Stimulated activated naive CD8-positive, alpha-beta T cell treated with anti-CD3 and anti-CD28 coated beads, Interleukin-15, Interleukin-2, amounts not matched to agents 100 ng/mL and 50 ng/mL, for 24 hours (primary cell): ENCODE measurements around the gene RXRB.

Source experiments
- H3K27ac Mint-ChIP-seq: one replicate; pipeline ENCODE4 v1.8.0; 2021; ENCODE audit warnings: mild to moderate bottlenecking, mixed read lengths
- H3K27me3 Mint-ChIP-seq: one replicate; pipeline ENCODE4 v1.8.0; 2021; ENCODE audit warnings: mixed read lengths
- H3K36me3 Mint-ChIP-seq: one replicate; pipeline ENCODE4 v1.8.0; 2021; ENCODE audit warnings: low read depth, mixed read lengths
- H3K4me1 Mint-ChIP-seq: one replicate; pipeline ENCODE4 v1.8.0; 2021; ENCODE audit warnings: low read depth, mixed read lengths
- H3K4me3 Mint-ChIP-seq: one replicate; pipeline ENCODE4 v1.8.0; 2021; ENCODE audit warnings: mild to moderate bottlenecking, mixed read lengths
- H3K9me3 Mint-ChIP-seq: one replicate; pipeline ENCODE4 v1.8.0; 2021; ENCODE audit warnings: mixed read lengths

RXRB gene

DNA sequence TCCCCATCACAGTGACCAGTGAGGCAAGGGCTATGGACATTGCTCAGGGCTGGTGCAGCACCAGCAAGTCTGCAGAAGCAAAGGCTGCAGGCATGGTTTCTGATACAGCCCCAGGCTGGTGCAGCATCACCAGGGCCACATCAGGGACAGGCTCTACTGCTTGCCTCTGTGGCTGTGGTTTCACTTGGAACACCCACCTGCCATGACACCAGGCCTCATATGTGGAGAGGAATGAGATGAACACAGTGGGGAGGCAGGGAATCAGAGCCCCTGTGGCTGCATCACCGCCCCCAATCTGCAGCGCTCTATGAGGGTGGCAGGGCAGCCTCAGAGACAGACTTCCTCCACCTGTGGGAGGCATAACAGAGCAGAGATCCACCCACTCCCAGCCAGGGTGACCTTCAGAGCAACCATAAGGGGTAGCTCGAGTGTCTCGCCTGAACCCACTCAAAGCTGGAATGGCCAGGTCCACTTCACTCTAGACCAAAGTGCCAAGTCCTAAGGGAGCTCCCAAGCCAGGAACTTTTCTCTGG, 15.7 kb upstream of the RXRB start:
- peaks cover 4% of the 10 kb centered on the region for H3K36me3 Mint-ChIP-seq
- no peak overlapping the region for H3K4me3 Mint-ChIP-seq
- no peaks in the 10 kb centered on the region for H3K9me3 Mint-ChIP-seq
- H3K4me1 Mint-ChIP-seq = peaks cover 32% of the 10 kb centered on the region
- H3K27me3 Mint-ChIP-seq = peaks cover 21% of the 10 kb centered on the region
- H3K27ac Mint-ChIP-seq = no peak overlapping the region

DNA sequence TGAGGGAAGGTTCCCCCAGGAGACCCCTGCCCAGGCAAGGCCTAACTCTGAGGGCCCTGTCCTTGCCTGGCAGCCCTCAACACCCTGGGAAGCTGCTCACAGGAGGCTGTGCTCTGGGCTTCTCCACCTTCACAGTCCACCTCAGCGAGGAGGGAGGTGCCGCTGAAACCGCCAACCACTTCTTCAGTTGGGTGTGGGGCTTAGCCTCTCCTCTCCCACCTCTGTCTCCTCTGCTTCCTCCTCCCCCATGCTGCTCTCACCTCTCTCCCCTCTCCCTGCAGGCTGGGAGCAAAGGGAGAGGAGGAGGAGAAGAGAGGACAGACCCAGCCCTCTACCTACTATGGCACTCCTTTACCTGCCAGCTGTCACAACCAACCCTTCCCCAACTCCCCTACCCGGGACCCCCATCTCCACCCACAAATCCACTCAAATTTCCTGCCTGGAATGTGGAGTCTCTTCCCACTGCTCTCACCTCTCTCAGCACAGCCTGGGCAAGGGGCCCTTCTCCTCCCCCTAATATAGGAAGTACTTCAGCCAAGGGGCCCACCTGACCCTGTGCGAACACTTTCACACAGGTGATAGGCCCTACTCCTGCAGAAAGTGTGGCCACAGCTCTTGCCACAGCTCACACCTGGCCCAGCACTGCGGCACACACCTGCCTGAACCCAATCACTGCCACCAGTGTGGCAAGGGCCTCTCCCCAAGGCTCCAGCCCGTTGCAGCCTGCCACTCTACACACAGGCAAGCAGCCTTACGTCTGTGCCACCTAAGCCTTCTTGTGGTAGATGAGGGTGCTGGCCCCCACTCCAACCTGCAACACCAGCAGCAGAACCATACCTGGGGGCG, 15.0 kb upstream of the RXRB start:
- peaks cover 19% of the 10 kb centered on the region for H3K27me3 Mint-ChIP-seq
- H3K27ac Mint-ChIP-seq = no peak overlapping the region
- H3K4me3 Mint-ChIP-seq = no peak overlapping the region

DNA sequence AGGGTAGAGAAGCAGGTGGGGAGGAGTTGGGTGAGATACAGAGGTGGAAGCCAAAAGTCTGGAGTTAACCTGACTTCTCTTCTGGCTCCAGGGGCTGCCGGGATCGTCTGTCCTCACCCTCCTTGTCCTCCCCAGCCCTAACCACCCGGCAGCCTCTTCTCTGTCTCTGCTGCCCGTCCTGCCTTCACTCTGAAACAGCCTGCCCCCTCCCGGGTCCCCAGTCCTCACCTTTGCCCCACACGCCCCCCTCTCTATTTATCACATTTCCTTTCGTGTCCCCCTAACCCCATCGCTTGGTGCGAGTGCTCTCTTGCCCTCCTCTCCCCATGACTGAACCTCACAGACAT, 13.5 kb upstream of the RXRB start:
- H3K27ac Mint-ChIP-seq = peak overlapping the region; percentile 21
- no peaks in the 10 kb centered on the region for H3K9me3 Mint-ChIP-seq
- peaks cover 21% of the 10 kb centered on the region for H3K36me3 Mint-ChIP-seq
- peak overlapping the region; percentile 73 for H3K4me3 Mint-ChIP-seq
- H3K4me1 Mint-ChIP-seq = peaks cover 43% of the 10 kb centered on the region
- H3K27me3 Mint-ChIP-seq = peaks cover 17% of the 10 kb centered on the region

More for the DNA sequence above, 15.0 kb upstream of the RXRB start:
- H3K4me1 Mint-ChIP-seq = peaks cover 32% of the 10 kb centered on the region
- H3K9me3 Mint-ChIP-seq = no peaks in the 10 kb centered on the region
- peaks cover 8% of the 10 kb centered on the region for H3K36me3 Mint-ChIP-seq

DNA sequence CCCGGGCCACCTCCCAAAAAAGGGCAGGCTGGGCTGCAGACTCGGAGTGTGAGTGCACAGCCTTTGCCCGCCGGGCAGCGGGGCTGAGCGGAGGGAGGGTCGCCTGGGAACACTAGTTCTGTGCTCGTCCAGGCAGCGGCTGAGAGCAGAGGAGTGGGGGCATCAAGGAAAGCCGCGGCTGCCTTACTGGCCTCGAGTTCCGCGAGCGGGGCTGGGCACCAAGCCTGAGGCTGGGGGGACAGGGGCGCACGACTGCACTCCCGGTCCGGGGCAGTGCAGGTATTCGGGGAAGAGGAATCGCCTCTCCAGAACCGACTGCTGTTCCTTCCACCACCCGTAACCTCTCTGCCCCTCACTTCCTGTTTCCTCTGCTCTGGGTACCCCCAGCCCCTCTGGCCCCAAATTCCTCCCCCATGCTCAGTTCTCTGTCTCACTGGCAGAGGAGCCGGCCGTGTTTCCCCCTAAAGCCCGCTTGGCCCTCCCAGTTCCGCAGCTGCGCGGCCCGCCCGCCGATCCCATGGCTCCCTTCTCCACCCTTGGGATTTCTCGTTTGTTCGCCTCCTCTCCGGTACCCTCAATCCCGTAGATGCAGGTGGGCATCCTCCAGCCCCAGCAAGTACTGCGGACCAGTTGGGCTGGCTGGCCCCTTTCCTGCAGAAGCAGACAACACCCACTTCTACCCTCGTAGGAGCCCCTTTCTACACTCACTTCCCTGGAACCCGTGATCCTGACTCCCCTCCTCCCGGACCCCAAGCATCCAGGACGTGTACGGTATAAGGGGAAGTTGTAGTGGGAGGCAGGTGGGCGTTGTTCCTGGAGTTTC, 12.9 kb upstream of the RXRB start:
- peaks cover 12% of the 10 kb centered on the region for H3K27me3 Mint-ChIP-seq
- peak overlapping the region; percentile 21 for H3K27ac Mint-ChIP-seq
- peaks cover 21% of the 10 kb centered on the region for H3K36me3 Mint-ChIP-seq
- H3K9me3 Mint-ChIP-seq = no peaks in the 10 kb centered on the region
- peaks cover 46% of the 10 kb centered on the region for H3K4me1 Mint-ChIP-seq
- H3K4me3 Mint-ChIP-seq = peak overlapping the region; percentile 73

DNA sequence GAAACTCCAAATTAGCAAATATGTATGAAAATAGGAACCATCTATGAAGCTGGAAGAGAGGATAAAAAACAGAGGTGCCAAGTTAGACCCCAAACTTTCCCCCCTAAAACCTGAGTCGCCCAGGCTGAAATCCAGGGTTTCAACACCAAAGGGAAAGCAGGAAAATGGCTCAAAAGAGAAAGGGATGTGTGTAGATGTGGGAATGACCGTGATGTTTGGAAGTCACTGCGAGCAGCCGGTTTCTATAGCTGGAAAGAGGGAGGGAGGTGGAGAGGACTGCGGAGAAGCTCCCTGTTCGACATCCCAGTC, 12.3 kb upstream of the RXRB start:
- Mint-ChIP-seq H3K27me3 (peaks cover 7% of the 10 kb centered on the region), H3K36me3 (peaks cover 21% of the 10 kb centered on the region), H3K4me3 (peak overlapping the region; percentile 73), H3K9me3 (no peaks in the 10 kb centered on the region), H3K4me1 (peaks cover 46% of the 10 kb centered on the region), H3K27ac (peak overlapping the region; percentile 34)

DNA sequence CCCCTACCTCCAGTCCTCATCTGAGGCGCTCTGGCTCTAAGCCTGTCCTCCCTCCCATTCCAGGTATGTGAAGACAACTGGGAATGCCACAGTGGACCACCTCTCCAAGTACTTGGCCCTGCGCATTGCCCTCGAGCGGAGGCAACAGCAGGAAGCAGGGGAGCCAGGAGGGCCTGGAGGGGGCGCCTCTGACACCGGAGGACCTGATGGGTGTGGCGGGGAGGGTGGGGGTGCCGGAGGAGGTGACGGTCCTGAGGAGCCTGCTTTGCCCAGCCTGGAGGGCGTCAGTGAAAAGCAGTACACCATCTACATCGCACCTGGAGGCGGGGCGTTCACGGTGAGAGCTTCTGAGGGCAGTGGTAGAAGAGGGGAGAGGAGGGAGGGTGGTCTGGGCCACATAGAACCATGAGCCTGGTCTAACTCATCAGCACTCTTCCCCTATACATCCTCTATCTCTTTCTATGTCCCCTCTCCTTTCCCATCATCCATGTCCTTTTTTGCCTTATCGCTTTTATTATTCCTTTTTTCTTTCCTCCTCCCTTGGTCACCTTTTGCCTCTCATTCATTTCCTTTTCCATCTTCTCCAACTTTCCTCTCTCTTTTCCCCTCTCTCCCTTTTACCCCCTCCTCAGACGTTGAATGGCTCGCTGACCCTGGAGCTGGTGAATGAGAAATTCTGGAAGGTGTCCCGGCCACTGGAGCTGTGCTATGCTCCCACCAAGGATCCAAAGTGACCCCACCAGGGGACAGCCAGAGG, 11.4 kb upstream of the RXRB start:
- Mint-ChIP-seq H3K4me3 (no peak overlapping the region), H3K27ac (no peak overlapping the region)

DNA sequence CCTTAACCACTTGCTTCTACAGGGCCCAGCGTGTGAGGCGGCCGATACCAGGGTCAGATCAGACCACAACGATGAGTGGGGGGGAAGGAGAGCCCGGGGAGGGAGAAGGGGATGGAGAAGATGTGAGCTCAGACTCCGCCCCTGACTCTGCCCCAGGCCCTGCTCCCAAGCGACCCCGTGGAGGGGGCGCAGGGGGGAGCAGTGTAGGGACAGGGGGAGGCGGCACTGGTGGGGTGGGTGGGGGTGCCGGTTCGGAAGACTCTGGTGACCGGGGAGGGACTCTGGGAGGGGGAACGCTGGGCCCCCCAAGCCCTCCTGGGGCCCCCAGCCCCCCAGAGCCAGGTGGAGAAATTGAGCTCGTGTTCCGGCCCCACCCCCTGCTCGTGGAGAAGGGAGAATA, 10.7 kb upstream of the RXRB start:
- no peaks in the 10 kb centered on the region for H3K9me3 Mint-ChIP-seq
- H3K27ac Mint-ChIP-seq = no peak overlapping the region
- peaks cover 21% of the 10 kb centered on the region for H3K36me3 Mint-ChIP-seq
- H3K4me3 Mint-ChIP-seq = no peak overlapping the region
- H3K4me1 Mint-ChIP-seq = peaks cover 52% of the 10 kb centered on the region
- H3K27me3 Mint-ChIP-seq = peaks cover 7% of the 10 kb centered on the region

More for the DNA sequence above, 11.4 kb upstream of the RXRB start:
- Mint-ChIP-seq H3K9me3 (no peaks in the 10 kb centered on the region), H3K27me3 (peaks cover 7% of the 10 kb centered on the region), H3K36me3 (peaks cover 21% of the 10 kb centered on the region), H3K4me1 (peaks cover 47% of the 10 kb centered on the region)

DNA sequence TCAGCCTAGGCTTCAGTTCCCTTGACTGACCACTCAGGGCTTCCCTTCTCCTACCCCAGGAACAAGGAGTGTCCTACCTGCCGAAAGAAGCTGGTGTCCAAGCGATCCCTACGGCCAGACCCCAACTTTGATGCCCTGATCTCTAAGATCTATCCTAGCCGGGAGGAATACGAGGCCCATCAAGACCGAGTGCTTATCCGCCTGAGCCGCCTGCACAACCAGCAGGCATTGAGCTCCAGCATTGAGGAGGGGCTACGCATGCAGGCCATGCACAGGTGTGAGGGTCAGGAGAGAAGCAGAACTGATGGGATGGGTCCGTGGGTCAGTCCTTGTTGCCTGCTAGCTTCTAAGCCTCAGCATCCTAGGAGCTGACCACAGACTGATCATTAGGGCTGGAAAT, 9.4 kb upstream of the RXRB start:
- H3K36me3 Mint-ChIP-seq = peaks cover 25% of the 10 kb centered on the region
- peaks cover 7% of the 10 kb centered on the region for H3K27me3 Mint-ChIP-seq
- peak overlapping the region; percentile 87 for H3K4me3 Mint-ChIP-seq
- no peaks in the 10 kb centered on the region for H3K9me3 Mint-ChIP-seq
- H3K4me1 Mint-ChIP-seq = peaks cover 60% of the 10 kb centered on the region
- no peak overlapping the region for H3K27ac Mint-ChIP-seq

DNA sequence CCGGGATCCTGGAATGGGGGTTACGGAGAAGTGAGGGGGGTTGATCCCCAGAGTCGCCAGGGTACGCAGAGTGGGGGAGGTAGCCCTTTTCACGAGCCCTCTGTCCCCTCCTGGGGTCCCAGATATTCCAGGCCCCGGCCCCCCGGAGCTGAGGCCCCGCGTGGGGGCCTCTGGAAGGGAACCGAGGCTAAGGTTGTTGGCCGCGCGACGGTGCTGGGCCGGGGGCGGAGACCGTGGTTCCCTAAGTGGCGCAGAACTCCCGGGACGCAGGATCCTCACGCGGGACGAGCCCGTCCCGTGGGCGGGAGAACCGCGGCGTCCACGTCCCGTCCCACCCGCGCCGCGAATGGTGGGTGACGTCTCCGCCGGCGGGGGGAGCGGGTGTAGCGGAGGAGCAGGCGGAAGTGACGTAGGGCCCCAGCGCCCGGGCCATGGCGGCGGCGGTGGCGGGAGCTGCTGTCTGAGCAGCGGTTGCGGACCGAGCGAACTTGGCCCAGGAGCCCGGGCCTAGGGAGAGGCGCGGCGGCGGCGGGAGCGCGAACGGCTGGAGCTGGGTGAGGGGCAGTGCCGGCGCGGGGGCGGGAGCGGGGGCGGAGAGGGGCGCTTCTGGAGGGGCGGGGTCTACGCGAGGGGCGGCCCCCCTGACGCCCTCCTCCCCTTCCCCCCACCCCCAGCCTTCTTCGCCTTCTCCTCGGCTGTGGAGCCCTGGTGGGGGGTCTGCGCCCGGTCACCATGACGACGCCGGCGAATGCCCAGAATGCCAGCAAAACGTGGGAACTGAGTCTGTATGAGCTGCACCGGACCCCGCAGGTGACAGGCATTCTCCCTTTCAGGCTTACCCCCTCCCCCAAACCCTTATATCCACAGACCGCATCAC, 7.9 kb upstream of the RXRB start, which contains the start of gene RING1:
RING1 (plus strand) TSS at position 410 of the 877 bp plus-strand sequence; CDS start at position 733, 323 bp downstream.
- no peaks in the 10 kb centered on the region for H3K9me3 Mint-ChIP-seq
- no peaks in the 10 kb centered on the region for H3K27me3 Mint-ChIP-seq
- peaks cover 60% of the 10 kb centered on the region for H3K4me1 Mint-ChIP-seq
- peak within 1 kb of the TSS; percentile 87 for H3K4me3 Mint-ChIP-seq
- peaks cover 33% of the 10 kb centered on the region for H3K36me3 Mint-ChIP-seq
- peak within 1 kb of the TSS; percentile 91 for H3K27ac Mint-ChIP-seq

DNA sequence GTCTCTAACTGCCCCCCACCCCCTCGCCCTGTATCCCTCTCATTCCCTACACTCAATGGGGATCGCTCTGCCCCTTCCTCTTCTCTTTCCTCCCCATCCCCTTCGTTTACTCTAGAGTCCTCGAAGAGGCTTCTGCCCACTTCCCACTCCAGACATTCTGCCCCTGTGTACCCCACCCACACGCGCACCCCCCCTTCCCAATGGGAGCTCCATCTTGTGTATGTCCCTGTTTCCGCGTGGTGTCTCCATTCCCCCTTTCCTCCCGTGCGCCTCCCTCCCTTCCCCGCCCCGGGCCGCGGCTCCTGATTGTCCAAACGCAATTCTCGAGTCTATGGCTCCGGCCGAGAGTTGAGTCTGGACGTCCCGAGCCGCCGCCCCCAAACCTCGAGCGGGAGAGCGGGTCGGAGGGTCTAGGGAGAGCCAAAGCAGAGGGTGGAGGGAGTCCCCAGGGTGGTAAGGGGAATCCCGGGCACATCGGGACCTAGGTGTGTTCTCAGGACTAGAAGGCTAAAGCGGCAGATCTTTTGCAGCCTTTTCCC, 7.2 kb upstream of the RXRB start:
- Mint-ChIP-seq H3K9me3 (no peaks in the 10 kb centered on the region), H3K27ac (peak overlapping the region; percentile 91), H3K27me3 (no peaks in the 10 kb centered on the region), H3K4me1 (peaks cover 60% of the 10 kb centered on the region), H3K36me3 (peaks cover 40% of the 10 kb centered on the region), H3K4me3 (peak overlapping the region; percentile 87)

DNA sequence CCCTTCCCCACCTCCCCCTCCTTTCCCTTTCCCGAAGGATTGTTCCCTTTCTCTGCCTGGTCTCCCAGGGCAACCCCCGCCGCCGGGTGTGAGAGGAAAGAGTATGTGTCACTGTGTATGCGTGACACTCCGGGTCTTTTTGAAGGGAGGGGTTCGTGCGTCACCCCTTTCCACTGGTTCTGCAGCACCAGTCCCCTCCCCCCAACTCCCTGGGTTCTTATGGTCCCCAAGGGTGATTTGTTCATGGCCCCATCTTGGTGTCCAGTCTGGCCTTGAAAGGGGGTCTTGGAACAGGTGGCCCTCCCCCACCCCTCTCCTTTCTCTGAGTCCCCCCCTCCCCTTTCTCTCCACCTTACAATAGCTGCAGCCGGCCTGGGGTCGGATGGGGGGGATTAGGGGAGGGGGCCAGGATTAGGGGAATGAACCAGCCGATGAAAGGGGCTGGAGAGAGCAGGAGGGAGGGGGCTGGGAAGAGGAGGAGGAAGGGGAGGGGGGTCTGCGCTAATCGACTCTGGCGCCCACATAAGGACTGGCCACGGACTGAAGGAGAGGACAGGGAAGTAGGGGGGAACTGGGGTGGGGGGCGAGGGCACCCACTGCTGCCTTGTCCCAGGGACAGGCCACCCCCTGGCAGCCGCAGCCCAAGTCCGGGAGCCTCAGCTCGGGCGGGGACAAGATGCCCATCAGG, 6.5 kb upstream of the RXRB start:
- H3K4me1 Mint-ChIP-seq = peaks cover 60% of the 10 kb centered on the region
- H3K27ac Mint-ChIP-seq = peak overlapping the region; percentile 99

DNA sequence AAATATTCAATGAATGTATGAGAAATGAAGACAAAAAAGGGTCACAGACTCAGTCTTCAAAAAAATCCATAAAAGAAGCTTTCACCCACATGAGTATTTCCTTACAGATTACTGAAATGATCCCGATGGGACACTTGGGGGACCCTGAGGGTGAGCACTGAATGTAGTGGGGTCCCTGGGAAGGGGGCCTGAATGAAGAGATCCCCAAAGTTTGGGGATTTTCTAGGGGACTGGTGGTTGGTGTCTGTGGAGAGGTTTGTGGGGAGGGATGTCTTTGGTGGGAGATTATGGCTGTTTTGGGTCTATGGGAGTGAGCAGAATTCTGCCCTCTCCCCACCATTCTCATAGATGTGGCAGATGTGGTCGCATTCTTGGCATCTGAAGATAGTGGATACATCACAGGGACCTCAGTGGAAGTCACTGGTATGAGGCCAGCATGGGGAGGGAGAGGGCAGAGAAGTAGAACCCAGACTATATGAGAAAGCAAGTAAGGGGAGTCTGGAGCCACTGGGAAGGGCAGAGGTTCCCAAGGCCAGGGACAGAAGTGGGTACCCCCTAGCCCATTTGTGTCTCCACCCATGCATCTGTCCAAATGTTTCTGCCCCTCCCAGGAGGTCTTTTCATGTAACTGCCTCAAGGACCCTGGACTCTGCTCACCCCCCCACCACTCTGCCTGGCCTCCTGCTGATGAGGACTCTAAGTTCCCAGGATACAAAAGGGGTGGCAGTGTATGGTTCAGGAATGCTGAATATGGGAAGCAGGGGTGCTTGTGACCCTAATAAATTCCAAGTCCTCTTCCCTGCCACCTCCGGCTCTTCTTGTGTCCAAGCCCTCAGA, 5.8 kb upstream of the RXRB start:
- H3K9me3 Mint-ChIP-seq = no peaks in the 10 kb centered on the region
- peaks cover 66% of the 10 kb centered on the region for H3K4me1 Mint-ChIP-seq

More for the DNA sequence above, 6.5 kb upstream of the RXRB start:
- Mint-ChIP-seq H3K27me3 (no peaks in the 10 kb centered on the region), H3K4me3 (peak overlapping the region; percentile 87), H3K9me3 (no peaks in the 10 kb centered on the region), H3K36me3 (peaks cover 44% of the 10 kb centered on the region)

More for the DNA sequence above, 5.8 kb upstream of the RXRB start:
- peak overlapping the region; percentile 99 for H3K27ac Mint-ChIP-seq
- H3K27me3 Mint-ChIP-seq = no peaks in the 10 kb centered on the region
- H3K36me3 Mint-ChIP-seq = peaks cover 47% of the 10 kb centered on the region
- H3K4me3 Mint-ChIP-seq = peak overlapping the region; percentile 94
